Amniotic epithelial cell (primary cell): Measurements from ENCODE around the gene SEMA5A.

Source experiments
- DNase-seq: peaks from one replicate; pipeline ENCODE4 v3.0.0-alpha.2; 2010; ENCODE audit warnings: low read depth

The SEMA5A gene

DNA sequence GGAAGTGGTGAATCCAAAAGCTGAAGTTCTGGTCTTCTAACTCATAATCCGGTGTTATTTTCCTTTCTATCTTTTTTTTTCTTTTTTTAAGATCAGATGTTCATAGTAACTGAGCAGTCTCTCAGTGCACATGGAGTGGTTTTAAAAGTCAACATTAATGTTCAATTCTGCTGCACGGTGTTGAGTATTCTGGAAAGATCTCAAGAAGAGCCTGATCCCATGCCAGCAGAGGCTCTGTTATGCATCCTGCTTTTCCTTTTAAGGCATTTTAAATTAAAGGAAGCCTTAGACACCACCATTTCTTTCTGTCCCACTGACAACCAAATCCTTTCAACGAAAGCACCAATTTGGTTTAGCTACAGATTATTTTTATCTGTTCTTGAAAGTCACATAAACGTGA is 33.4 kb downstream of the SEMA5A start:
- DNase-seq, result no peak

DNA sequence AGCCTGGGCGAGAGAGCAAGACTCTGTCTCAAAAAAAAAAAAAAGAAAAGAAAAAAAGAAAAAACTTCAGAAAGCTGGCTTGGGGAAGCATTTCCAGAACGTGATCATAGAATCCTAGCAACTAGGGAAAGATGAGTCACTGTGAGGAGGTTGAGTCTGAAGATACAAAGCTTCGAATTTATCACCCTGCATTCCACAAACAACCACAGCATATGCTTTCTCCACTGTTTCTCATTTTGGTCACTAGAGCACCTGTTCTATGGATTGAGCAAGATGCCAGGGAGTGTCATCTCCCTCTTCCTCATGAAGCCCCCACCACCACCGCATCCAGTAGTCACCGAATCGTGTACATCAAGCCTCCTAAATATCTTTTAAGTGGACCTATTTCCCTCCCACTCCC is 37.9 kb downstream of the SEMA5A start:
- peak; percentile 94 for DNase-seq

DNA sequence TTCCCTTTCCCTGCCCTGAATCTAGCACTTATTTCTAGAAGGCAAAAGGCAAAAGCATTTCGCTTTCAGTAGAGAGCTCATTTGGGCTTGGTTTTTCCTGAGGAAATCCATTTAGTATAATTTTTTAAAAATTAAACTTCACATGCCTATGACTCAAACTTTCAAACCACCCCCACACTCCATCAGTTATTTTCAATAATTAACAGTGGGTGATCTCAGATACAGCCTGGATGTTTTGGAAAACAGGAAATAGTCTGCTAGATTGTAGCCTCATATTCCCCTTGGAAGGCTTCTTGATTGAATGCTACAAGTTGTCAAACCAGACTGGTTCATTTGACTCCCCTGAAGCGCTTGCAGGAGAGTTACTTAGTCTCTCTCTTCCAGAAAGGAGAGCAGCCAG is 40.6 kb downstream of the SEMA5A start:
- DNase-seq, result peak; percentile 19

DNA sequence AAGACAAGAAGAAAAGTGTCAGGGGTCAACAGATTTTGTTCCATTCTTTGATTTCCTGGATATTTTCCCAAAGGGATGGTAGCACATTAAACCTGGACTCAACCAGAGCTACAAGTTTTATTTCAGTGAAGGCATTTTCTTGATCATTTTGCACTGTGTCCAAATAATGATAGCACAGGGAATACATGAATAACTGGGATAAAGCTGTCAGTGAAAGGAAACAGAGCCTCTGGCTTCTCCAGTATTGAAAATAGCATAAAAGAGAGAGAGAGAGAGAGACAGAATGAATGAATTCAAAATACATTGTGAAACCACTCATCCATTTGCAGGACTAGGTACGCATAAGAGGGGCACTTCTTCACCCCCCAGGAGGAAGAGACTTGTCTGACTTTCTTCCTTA is 43.0 kb downstream of the SEMA5A start:
- DNase-seq, result no peak

DNA sequence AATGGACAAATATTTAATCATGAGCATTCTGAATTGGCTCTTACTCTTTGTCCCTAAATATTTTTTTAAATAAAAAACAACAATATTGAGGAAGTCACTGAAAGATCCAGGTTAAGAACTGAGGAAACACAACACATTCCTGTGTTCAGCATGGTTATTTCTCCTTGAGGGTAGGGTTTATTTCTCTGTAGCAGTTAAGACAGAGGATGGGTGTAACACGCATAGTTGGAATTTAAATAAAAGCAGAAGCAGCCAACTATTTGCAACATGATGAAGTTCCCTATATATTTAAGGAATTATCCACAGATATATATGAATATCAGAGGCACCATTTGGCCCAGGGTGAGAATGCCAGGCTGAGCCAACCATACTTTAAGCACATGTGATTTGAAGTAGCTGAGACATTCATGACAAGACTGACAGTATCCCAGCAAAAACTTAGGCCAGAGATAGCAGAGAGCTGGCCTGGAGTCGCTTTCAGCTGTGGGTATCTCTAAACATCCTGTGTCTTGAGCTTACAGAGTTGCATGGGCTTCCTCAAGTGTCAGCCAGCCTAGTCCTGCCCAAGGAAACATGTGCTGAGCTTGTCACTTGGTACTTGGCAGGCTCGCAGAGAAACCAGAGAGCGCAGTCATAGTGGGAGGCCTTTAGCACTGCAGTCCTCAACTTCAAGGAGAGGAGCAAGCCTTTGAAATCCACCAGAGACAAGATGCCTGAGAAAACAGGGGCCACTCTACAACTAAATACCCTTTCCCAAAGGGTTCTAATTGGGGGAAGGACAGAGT is 43.6 kb downstream of the SEMA5A start:
- no peak for DNase-seq

DNA sequence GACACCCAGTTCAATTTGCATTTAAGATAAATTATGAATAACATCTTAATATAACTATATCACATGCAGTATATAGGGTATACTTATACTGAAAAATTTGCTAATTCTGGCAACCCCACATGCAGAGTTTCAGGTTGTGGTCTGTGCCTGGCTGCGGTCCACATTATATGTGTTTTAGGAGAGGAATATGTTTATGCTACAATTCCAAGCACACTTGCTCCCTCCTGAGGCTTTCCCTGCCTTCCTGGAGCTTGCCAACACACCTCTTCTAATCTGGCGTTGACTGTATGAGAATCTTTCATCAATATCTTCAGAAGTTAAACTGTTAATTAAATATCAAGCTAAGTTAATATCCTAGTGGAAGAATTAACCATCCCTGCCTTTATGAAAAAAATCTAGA is 45.2 kb downstream of the SEMA5A start:
- no peak for DNase-seq

DNA sequence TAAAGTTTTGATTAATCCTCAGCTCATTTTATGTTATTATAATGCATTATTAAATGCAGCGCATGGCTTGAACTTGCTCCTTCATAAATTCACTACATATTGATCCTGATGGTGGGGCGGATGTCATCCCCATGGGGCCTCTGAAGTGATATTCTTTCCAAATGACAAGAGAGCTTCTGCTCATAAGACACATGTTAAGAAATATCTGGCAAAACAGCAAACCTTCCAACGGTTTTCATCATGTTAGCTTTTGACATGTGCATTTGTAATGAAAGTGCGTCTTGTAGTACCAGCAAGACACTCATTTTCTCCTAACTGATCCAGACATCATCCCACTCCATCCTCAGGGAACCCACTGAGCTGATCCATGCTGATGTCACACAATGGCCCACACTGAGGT is 45.7 kb downstream of the SEMA5A start:
- no peak for DNase-seq

DNA sequence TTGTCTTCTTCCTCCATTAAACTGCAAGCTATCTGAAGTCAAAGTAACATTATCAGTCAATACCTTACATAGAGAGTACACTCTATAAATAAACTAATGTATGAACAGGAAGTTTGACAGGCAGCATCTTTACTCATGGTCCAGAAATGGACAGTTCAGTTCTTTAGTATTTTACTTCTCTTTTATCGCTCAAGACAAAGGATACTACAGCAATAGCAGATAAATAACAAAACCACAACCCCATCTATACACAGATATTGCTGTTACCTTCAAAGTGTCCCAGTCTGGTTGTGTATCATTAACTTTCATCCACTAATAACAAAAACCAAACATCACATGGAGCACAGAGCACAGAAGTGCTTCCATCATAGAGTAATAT is 46.4 kb downstream of the SEMA5A start:
- DNase-seq, result no peak

DNA sequence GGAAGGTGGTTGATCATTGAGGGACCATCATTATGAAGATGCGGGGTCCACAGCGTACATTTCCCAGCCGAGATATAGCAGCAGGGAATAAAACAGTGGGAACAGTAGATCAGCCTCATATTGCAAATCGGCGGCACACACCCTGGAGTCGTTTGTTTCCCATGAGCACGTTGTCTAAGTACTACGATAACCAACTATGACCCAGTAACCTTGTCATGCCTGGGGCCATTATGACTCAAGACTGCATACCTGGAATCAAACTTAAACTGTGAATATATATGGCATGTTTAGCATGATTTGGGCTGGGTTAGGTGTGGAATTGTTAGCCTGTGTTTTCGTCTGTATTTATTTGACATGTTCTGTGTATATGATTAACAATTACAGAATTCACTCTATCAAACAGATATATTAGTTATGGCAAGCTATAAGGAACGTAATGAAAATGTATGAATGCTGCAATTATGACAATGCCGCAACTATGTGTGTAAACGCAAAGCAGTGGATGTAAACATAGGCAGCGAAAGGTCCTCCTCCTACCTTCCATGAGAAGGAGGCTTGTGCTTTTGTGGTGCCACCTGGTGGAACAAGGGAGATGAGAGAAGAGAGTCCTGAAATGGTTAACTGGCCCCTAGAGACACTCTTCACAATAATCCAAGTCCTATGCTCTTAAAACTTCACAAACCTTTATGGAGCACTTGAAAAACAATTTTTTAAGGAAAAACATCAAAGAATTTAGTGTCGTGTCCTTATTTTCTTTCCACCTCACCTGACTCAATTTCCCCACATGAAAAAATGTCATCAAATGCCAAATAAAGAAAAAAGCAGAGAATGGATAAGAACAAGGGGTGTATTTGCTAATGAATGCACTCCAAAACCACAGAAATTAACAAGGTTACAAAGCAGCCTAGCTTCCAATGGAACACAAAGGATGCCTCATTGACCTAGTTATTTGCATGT is 47.1 kb downstream of the SEMA5A start:
- DNase-seq, result peak; percentile 48

DNA sequence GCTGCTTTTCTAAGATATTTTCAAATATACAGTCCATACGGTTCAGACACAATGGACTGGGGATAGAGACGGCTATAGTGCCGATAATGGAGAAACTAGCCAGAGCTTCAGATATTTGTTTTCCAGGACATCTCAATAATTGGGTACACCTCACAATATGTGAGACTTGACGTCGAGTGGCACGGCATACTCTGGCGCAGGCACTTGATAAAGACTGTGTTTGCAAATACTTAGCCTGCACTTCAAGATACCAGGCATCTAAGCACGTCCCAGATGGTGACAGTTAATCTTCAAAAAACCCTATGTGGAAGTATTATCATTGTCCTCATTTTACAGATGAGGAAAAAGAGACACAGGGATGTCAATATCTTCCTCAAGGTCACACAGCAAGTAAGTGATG is 48.5 kb downstream of the SEMA5A start:
- no peak for DNase-seq

DNA sequence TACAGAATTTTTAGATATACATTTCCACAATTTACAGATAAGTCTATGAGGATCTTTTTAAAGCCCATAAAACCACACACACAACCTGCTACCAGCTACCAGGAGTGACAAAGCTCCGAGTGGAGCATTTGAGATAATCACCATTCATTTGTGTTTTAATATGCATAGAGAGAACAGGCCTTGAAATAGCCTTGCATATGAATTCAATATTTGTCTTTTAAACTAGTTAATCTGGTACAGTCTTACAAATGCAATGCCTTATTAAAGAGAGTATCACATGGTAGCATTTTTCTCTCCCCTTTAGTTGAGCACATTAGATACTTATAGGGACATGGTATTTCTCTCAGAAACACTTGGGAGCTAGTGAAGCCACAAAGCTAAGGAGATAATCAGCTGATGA is 49.1 kb downstream of the SEMA5A start:
- DNase-seq, result no peak

DNA sequence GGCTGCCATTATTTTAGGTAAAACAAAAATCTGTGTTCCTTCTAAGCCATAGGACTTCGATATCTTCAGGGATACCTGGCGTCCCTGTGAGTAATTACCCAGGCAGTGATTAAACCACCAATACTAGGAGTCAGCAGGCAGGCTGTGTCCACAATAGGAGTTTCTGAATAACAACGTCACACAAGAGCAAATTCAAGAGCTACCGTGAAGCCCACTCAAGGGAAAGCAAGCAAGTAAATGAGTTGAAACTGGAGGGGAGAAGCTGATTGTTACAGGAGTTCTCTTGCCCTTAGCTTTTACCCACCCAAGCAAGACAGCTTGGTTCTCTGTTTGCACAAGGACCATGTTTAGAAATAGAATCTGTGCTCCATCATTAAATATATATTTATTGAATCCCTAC is 50.8 kb downstream of the SEMA5A start:
- DNase-seq, result no peak

DNA sequence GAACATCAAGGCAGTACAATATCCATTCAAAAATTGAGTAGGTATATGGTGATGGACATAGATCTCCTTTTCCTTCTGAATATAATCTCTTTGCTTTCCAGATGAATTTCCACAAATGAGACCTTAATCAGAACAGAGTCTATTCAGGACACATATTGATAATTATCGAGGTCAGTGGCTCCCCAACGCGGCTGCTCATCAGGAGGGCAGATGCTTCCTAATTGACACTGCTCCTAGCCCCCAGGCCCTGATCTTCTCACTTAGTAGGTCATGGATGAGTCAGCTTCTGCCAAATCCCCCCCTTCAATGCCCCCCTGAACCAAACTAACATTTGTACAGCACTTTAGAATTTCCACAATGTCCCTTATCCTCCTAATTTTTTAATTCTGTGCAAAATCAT is 51.6 kb downstream of the SEMA5A start:
- no peak for DNase-seq

DNA sequence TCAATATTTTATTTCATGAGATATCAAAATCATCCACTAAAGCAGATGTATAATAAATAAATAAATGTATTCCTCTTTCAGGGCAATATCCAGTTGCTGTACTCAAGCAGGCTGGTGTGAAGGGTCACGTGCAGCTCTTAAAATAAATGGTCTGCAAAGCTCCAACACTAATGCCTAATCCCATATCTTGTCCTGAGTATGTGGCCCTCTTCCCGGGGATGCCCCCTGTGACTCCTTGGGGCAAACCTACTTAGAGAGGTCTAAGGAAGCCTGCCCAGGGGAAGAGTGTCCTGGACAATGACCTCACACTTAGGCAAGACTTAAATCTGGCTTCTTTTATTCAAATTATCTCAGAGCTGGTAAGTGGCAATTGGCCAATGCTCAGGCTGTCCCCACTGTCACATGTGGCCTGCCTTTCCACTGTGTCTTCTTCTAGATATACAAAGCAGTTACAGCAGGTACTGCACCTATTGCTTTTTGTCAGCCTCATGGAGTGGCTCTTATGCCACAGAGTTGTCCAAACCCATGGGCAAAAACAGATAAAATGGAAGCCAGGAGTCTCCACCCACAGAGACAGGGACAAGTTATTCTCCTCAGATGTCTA is 55.3 kb downstream of the SEMA5A start:
- DNase-seq, result no peak

DNA sequence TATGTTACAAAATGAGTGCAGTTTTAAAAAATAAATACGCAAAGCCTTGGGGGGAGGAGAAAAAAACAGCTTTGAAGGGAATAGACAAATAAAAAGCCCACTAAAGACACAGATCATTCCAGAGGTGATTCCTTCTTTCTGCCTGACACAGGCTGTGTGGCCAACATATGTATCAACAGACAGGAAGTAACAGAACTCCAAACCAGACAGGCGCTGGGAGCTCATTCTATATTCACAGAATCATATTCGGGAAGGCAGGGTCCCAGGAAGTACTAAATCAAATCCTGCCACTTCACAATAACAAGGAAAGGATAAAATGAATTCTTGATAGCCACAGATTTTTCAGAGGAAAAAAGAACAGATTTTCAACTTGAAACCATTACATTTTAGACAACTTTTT is 62.1 kb downstream of the SEMA5A start:
- peak; percentile 41 for DNase-seq

DNA sequence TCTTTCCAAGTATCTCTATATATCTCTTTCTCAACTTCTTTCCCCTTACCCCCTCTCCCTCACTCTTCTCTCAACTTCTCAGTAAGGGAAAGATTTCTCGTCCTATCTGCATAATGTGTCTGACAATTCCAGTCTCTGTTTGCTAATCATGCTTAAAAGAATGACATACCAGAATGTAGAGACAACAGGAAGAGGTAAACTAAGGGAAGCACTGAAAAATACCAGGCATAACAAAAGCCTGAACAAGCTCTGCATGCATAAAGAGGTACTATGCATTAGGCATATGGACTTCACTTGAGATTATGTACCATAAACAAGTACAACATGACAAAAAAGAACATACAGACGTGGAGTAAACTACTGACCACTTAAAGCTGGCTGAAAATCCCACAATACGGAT is 62.6 kb downstream of the SEMA5A start:
- DNase-seq, result peak; percentile 76

DNA sequence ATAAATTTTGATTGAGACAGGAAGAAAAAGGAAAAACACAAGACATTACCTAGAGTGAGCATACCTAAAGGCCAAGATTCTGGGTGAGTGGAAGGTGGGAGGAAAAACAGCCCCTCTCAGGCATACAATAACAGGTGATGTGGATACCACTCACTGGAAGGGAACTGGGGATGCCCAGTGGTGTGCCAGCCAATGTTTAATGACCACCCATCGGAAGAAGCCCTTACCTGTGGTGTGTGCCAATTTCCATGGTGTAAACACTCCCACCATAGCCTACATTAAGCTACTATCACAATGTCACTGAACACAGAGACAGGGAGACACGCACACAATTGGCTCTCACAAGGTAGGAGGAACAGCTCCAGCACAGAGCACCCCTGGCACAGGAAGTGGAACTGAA is 63.5 kb downstream of the SEMA5A start:
- DNase-seq, result no peak

DNA sequence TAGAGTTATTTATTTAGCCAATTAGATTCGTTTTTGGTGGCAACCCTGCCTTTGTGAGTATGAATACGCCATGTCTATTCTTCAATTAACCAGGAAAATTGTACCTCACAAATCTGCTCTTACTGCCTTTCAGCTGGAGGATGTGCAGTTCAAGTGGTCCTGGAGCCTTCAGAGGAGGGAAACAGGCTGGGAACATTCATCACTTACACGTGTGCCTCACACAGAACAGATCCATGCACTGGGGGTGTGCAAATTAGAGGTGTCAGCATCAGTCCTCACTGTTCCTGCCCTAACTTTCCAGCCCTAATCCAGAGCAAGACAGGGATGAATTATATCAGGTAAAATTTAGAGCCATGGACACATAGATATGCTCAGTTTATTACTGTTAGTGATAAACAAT is 65.4 kb downstream of the SEMA5A start:
- no peak for DNase-seq

DNA sequence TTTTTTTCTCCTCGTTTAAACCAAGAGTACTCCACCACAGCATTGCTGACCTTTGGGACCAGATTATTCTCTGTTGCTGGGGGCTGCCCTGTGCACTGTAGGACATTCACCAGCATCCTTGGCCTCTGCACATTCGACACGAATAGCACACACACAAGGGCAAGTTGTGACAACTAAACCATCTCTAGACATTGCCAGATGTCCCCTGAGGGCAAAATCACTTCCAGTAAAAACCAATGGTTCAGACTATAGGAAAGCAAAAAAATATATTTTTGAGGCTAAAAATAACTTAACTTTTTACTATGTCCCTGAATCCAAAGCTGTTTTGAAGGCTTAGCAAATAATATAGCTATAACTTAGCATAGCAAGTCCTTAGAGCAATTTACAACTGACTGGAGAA is 65.9 kb downstream of the SEMA5A start:
- DNase-seq, result no peak

DNA sequence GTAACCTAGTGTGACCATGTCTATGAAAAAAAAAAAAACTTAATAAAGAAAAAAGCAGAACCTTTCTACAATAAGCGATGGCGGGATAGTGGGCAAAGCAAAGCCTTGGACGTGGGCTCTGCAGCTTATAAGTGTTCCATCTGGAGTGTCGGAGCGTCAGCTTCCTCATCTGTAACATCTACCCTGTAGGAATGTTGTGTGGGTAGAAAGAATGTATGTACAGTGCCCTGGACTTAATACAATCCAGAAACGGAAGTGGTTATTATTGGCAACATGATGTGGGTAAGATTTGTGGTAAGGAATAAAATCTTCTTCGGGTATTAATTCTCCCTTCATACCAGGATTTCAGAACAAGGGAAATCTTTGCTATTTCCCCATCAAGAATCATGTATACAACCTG is 66.5 kb downstream of the SEMA5A start:
- DNase-seq, result peak; percentile 61

DNA sequence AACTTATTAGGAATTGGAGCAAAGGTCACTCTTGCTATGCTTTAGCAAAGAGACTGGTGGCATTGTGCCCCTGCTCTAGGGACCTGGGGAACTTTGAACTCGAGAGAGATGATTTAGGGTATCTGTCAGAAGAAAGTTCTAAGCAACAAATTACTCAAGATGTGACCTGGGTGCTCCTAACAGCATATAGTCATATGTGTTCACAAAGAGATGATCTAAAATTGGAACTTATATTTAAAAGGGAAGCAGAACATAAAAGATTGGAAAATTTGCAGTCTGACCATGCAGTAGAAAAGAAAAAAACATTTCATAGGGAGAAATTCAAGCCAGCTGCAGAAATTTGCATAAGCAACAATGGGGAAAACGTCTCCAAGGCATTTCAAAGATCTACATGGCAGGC is 68.3 kb downstream of the SEMA5A start:
- no peak for DNase-seq

DNA sequence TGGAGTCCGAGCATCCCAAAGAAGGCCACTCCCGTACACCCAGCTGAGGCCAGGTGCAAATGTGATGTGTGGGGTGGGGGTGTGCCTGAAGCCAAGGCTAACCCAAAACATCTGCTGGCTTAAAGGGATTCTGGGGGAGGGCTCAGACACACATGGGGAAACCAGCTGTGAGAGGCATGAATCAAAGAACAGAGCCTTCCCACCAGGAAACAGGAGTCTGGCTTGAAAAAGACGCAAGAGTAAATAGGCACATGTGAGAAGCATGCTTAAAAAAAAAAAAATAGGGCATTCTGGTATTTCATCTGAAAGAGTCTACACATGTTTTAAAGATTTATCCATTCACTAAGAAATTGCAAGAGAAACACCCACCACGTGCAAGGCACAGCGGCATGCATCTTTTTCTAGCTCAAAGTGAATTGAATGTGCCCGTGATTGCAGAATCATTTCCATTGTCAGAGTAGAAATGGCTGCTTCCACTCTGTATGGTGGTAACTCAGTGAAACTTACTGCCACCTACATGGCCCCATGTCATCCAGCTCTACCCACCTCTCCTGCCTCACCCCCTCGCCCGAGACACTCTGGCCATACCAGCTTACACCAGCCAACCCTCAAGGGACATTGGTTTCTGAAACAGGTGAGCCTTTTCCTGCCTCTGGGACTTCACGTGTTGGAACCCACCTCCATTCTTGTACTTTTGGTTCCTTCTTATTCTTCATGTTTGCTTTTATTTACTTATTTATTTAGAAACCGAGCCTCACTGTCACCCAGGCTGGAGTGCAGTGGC is 71.5 kb downstream of the SEMA5A start:
- no peak for DNase-seq
